KMS-11 (cell line): Measurements from ENCODE around the gene RANBP17.
"Not testable (repeated sequence)": the region's sequence is repeated elsewhere in the genome, so short reads cannot be mapped to it uniquely, and the experiment has no call there.

Experiments used
- H2AFZ ChIP-seq: fragments of 200-600 bp; sonication (generic); 2 replicates; pipeline ENCODE4 v1.6.1; 2016; ENCODE audit warnings: antibody characterized with exemption, mixed run types, low read depth
- H3K27ac ChIP-seq: fragments of 200-600 bp; sonication (generic); 2 replicates; pipeline ENCODE4 v1.6.1; 2016; ENCODE audit warnings: mild to moderate bottlenecking, mixed run types
- H3K27me3 ChIP-seq: fragments of 200-600 bp; sonication (generic); 2 replicates; pipeline ENCODE4 v1.6.1; 2017; ENCODE audit warnings: mild to moderate bottlenecking, low read depth, mixed run types, moderate library complexity; ENCODE audit not compliant: insufficient read depth
- H3K36me3 ChIP-seq: fragments of 200-600 bp; sonication (generic); 2 replicates; pipeline ENCODE4 v1.6.1; 2017; ENCODE audit warnings: mild to moderate bottlenecking, mixed run types; ENCODE audit not compliant: insufficient read depth
- H3K4me1 ChIP-seq: fragments of 200-600 bp; sonication (generic); 2 replicates; pipeline ENCODE4 v1.6.1; 2016; ENCODE audit warnings: mild to moderate bottlenecking, low read depth, mixed run types; ENCODE audit not compliant: poor library complexity, severe bottlenecking
- H3K4me2 ChIP-seq: fragments of 200-600 bp; sonication (generic); 2 replicates; pipeline ENCODE4 v1.7.0; 2016; ENCODE audit warnings: mild to moderate bottlenecking, mixed run types
- H3K4me3 ChIP-seq: fragments of 200-600 bp; sonication (generic); IDR thresholded peaks from 2 replicates; pipeline ENCODE4 v1.6.1; 2017; ENCODE audit warnings: low read depth, low read length, mixed read lengths; ENCODE audit not compliant: insufficient read depth
- H3K79me2 ChIP-seq: fragments of 200-600 bp; sonication (generic); 2 replicates; pipeline ENCODE4 v1.6.1; 2016; ENCODE audit warnings: low read depth, mixed run types; ENCODE audit not compliant: insufficient read depth
- H3K9ac ChIP-seq: fragments of 200-600 bp; sonication (generic); 2 replicates; pipeline ENCODE4 v1.6.1; 2016; ENCODE audit warnings: mild to moderate bottlenecking, mixed run types
- H4K20me1 ChIP-seq: fragments of 200-600 bp; sonication (generic); 2 replicates; pipeline ENCODE4 v1.6.1; 2016; ENCODE audit warnings: mild to moderate bottlenecking, mixed run types; ENCODE audit not compliant: insufficient read depth
- TF ChIP-seq, protein P1 (sequence below): fragments of 200-600 bp; sonication (generic); conservative IDR thresholded peaks from 2 replicates; pipeline ENCODE4 v1.6.1; 2017; ENCODE audit warnings: low read depth, mild to moderate bottlenecking, antibody characterized with exemption, low read length, moderate library complexity, mixed read lengths

RANBP17 gene

DNA sequence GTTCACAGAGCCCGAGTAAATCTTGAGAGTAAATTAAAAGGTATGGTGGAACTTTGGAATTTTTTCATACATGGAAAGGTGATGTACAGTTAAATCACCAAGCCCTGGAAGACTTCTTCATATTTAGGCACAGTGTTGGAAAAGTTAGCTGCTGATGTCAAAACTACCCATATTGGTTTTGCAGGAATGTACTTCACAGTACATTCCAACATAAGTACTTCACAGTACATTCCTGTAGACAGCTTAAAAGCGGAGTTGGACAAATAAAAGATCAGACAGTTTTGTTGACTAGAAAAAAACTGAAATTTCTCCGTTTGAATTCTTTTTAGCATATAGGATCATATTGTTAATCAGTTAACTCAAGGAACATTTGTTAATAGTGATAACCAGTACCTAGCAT lies 1.8 kb downstream of the RANBP17 start:
- H3K4me1 ChIP-seq = peaks cover 14% of the 10 kb centered on the region
- no peaks in the 10 kb centered on the region for H3K27me3 ChIP-seq
- H3K36me3 ChIP-seq = no peaks in the 10 kb centered on the region
- no peaks in the 10 kb centered on the region for H4K20me1 ChIP-seq
- H3K4me3 ChIP-seq = no peak overlapping the region
- H3K9ac ChIP-seq = no peak overlapping the region
- H3K79me2 ChIP-seq = no peaks in the 10 kb centered on the region
- no peak overlapping the region for H2AFZ ChIP-seq
- no peak overlapping the region for H3K4me2 ChIP-seq
- TF ChIP-seq, protein P1, sequence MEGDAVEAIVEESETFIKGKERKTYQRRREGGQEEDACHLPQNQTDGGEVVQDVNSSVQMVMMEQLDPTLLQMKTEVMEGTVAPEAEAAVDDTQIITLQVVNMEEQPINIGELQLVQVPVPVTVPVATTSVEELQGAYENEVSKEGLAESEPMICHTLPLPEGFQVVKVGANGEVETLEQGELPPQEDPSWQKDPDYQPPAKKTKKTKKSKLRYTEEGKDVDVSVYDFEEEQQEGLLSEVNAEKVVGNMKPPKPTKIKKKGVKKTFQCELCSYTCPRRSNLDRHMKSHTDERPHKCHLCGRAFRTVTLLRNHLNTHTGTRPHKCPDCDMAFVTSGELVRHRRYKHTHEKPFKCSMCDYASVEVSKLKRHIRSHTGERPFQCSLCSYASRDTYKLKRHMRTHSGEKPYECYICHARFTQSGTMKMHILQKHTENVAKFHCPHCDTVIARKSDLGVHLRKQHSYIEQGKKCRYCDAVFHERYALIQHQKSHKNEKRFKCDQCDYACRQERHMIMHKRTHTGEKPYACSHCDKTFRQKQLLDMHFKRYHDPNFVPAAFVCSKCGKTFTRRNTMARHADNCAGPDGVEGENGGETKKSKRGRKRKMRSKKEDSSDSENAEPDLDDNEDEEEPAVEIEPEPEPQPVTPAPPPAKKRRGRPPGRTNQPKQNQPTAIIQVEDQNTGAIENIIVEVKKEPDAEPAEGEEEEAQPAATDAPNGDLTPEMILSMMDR = no peak
- H3K27ac ChIP-seq = no peak overlapping the region

DNA sequence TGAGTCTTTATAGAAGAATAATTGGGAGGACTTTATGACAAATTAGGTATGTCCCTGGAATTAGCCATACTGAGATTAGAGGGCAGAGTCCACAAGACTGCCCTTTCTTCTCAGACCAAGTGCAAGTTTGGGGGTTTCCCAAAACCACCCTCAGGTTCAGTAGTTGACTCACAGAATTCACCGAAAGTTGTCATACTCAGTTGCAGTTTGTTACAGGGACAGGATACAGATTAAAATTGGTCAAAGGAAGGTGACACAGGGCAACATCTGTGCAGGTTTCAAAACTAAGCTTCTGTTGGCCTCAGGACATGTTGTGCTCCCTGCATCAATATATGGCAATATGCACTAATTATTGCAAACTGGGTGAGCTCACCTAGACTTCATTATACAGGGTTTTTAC lies 3.8 kb downstream of the RANBP17 start:
- no peaks in the 10 kb centered on the region for H4K20me1 ChIP-seq
- H3K27ac ChIP-seq = no peak overlapping the region
- H3K9ac ChIP-seq = no peak overlapping the region
- H3K27me3 ChIP-seq = no peaks in the 10 kb centered on the region
- TF ChIP-seq, protein P1 = no peak
- no peak overlapping the region for H3K4me2 ChIP-seq
- H2AFZ ChIP-seq = no peak overlapping the region
- H3K4me3 ChIP-seq = no peak overlapping the region
- no peaks in the 10 kb centered on the region for H3K79me2 ChIP-seq
- peaks cover 14% of the 10 kb centered on the region for H3K4me1 ChIP-seq
- H3K36me3 ChIP-seq = no peaks in the 10 kb centered on the region

DNA sequence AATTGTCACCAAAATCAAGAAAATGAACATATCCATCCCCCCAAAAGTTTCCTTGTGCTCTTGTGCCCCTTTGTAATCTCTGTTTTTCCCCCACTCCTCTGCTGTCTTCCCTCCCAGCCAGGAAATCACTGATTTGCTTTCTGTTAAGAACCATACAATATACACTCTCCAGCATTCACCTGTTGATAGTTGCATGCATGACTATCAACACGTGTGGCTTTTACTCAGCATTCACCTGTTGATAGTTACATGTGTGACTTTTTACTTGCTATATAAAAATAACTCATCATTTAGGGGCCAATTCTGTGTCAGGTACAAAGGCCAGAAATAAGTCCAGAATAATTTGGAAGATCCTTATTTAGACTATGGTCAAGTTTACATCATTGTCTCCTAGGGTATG lies 6.0 kb downstream of the RANBP17 start:
- no peaks in the 10 kb centered on the region for H4K20me1 ChIP-seq
- no peak overlapping the region for H3K4me3 ChIP-seq
- no peak overlapping the region for H3K27ac ChIP-seq
- H2AFZ ChIP-seq = no peak overlapping the region
- no peak overlapping the region for H3K9ac ChIP-seq
- TF ChIP-seq, protein P1 = no peak
- no peaks in the 10 kb centered on the region for H3K27me3 ChIP-seq
- H3K4me2 ChIP-seq = no peak overlapping the region
- H3K79me2 ChIP-seq = no peaks in the 10 kb centered on the region
- H3K4me1 ChIP-seq = peaks cover 14% of the 10 kb centered on the region
- H3K36me3 ChIP-seq = no peaks in the 10 kb centered on the region

DNA sequence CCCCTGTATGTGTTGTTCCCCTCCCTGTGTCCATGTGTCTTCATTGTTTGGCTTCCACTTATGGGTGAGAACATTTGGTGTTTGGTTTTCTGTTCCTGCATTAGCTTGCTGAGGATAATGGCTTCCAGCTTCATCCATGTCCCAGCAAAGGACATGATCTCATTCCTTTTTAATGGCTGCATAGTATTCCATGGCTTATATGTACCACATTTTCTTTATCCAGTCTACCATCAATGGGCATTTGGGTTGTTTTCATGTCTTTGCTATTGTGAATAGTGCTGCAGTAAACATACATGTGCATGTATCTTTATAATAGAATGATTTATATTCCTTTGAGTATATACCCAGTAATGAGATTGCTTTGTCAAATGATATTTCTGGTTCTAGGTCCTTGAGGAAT lies 8.6 kb downstream of the RANBP17 start:
- H3K4me2 ChIP-seq, H3K4me3 ChIP-seq, H2AFZ ChIP-seq, H3K79me2 ChIP-seq, H3K27ac ChIP-seq, H4K20me1 ChIP-seq, H3K9ac ChIP-seq, H3K36me3 ChIP-seq, H3K27me3 ChIP-seq: not testable (repeated sequence)
- H3K4me1 ChIP-seq = peaks cover 34% of the 10 kb centered on the region

DNA sequence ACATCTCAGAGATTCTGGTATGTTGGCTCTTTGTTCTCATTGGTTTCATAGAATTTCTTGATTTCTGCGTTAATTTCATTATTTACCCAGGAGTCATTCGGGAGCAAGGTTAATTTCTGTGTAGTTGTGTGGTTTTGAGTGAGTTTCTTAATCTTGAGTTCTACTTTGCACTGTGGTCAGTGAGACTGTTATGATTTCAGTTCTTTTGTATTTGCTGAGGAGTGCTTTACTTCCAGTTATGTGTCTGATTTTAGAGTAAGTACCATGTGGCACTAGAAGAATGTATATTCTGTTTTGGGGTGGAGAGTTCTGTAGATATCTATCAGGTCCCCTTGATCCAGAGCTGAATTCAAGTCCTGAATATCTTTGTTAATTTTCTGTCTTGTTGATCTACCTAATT lies 12.2 kb downstream of the RANBP17 start:
- H3K4me2 ChIP-seq = peak overlapping the region; percentile 54
- no peak overlapping the region for H3K9ac ChIP-seq
- H3K36me3 ChIP-seq = no peaks in the 10 kb centered on the region
- no peaks in the 10 kb centered on the region for H3K79me2 ChIP-seq
- H3K27ac ChIP-seq = no peak overlapping the region; the same call in 1 of the 2 replicates
- H3K4me3 ChIP-seq = no peak overlapping the region
- H3K27me3 ChIP-seq = no peaks in the 10 kb centered on the region
- H3K4me1 ChIP-seq = peaks cover 40% of the 10 kb centered on the region
- TF ChIP-seq, protein P1 = no peak
- H2AFZ ChIP-seq = no peak overlapping the region
- no peaks in the 10 kb centered on the region for H4K20me1 ChIP-seq
